ENCODE measurements around the gene OPCML.

OPCML gene

GRCh38 chr11:132844956-132845696 lies 687.2 kb downstream of the OPCML start:
- Histone ChIP-seq H3K4me1 (ENCODE audit: control insufficient read depth, insufficient read depth, low read length, unreplicated experiment) (no peaks in the 10 kb centered on the region), H2AFZ (ENCODE audit: low read length, unreplicated experiment) (no peak overlapping the region), H3K36me3 (ENCODE audit: insufficient read depth, low read length) (no peaks in the 10 kb centered on the region), H3K79me2 (ENCODE audit: control insufficient read depth, insufficient read depth, low read length, unreplicated experiment) (no peaks in the 10 kb centered on the region), H3K4me3 (ENCODE audit: low read depth, low read length) (no peak overlapping the region), H3K27ac (ENCODE audit: low read depth, low read length) (no peak overlapping the region), H3K27me3 (ENCODE audit: insufficient read depth, low read length) (no peaks in the 10 kb centered on the region)

GRCh38 chr11:132840660-132841059 lies 691.6 kb downstream of the OPCML start:
- Histone ChIP-seq H3K27me3 (ENCODE audit: insufficient read depth, low read length) (no peaks in the 10 kb centered on the region), H3K27ac (ENCODE audit: low read depth, low read length) (no peak overlapping the region), H3K4me1 (ENCODE audit: control insufficient read depth, insufficient read depth, low read length, unreplicated experiment) (no peaks in the 10 kb centered on the region), H3K36me3 (ENCODE audit: insufficient read depth, low read length) (no peaks in the 10 kb centered on the region), H3K79me2 (ENCODE audit: control insufficient read depth, insufficient read depth, low read length, unreplicated experiment) (no peaks in the 10 kb centered on the region), H2AFZ (ENCODE audit: low read length, unreplicated experiment) (no peak overlapping the region), H3K4me3 (ENCODE audit: low read depth, low read length) (no peak overlapping the region)

GRCh38 chr11:132840191-132840590 lies 692.1 kb downstream of the OPCML start:
- H2AFZ ChIP-seq (ENCODE audit: low read length, unreplicated experiment), result no peak overlapping the region
- no peaks in the 10 kb centered on the region for H3K79me2 ChIP-seq (ENCODE audit: control insufficient read depth, insufficient read depth, low read length, unreplicated experiment)
- no peaks in the 10 kb centered on the region for H3K4me1 ChIP-seq (ENCODE audit: control insufficient read depth, insufficient read depth, low read length, unreplicated experiment)
- no peaks in the 10 kb centered on the region for H3K36me3 ChIP-seq (ENCODE audit: insufficient read depth, low read length)
- no peak overlapping the region for H3K27ac ChIP-seq (ENCODE audit: low read depth, low read length)
- H3K4me3 ChIP-seq (ENCODE audit: low read depth, low read length), result no peak overlapping the region
- no peaks in the 10 kb centered on the region for H3K27me3 ChIP-seq (ENCODE audit: insufficient read depth, low read length)

- Histone ChIP-seq H3K4me3 (ENCODE audit: low read depth, low read length) (no peak overlapping the region), H3K27ac (ENCODE audit: low read depth, low read length) (no peak overlapping the region), H2AFZ (ENCODE audit: low read length, unreplicated experiment) (no peak overlapping the region), H3K79me2 (ENCODE audit: control insufficient read depth, insufficient read depth, low read length, unreplicated experiment) (no peaks in the 10 kb centered on the region), H3K27me3 (ENCODE audit: insufficient read depth, low read length) (no peaks in the 10 kb centered on the region), H3K36me3 (ENCODE audit: insufficient read depth, low read length) (no peaks in the 10 kb centered on the region), H3K4me1 (ENCODE audit: control insufficient read depth, insufficient read depth, low read length, unreplicated experiment) (no peaks in the 10 kb centered on the region)
These were observed 692.9 kb downstream of the OPCML start for GRCh38 chr11:132839236-132839945.

GRCh38 chr11:132838627-132839026 lies 693.7 kb downstream of the OPCML start:
- H3K79me2 ChIP-seq (ENCODE audit: control insufficient read depth, insufficient read depth, low read length, unreplicated experiment), result no peaks in the 10 kb centered on the region
- no peak overlapping the region for H2AFZ ChIP-seq (ENCODE audit: low read length, unreplicated experiment)
- no peaks in the 10 kb centered on the region for H3K36me3 ChIP-seq (ENCODE audit: insufficient read depth, low read length)
- no peaks in the 10 kb centered on the region for H3K27me3 ChIP-seq (ENCODE audit: insufficient read depth, low read length)
- no peak overlapping the region for H3K4me3 ChIP-seq (ENCODE audit: low read depth, low read length)
- no peak overlapping the region for H3K27ac ChIP-seq (ENCODE audit: low read depth, low read length)
- no peaks in the 10 kb centered on the region for H3K4me1 ChIP-seq (ENCODE audit: control insufficient read depth, insufficient read depth, low read length, unreplicated experiment)

GRCh38 chr11:132831272-132831671 lies 701.0 kb downstream of the OPCML start:
- no peaks in the 10 kb centered on the region for H3K36me3 ChIP-seq (ENCODE audit: insufficient read depth, low read length)
- no peaks in the 10 kb centered on the region for H3K4me1 ChIP-seq (ENCODE audit: control insufficient read depth, insufficient read depth, low read length, unreplicated experiment)
- no peaks in the 10 kb centered on the region for H3K79me2 ChIP-seq (ENCODE audit: control insufficient read depth, insufficient read depth, low read length, unreplicated experiment)
- H3K27ac ChIP-seq (ENCODE audit: low read depth, low read length), result no peak overlapping the region
- H2AFZ ChIP-seq (ENCODE audit: low read length, unreplicated experiment), result no peak overlapping the region
- no peak overlapping the region for H3K4me3 ChIP-seq (ENCODE audit: low read depth, low read length)
- no peaks in the 10 kb centered on the region for H3K27me3 ChIP-seq (ENCODE audit: insufficient read depth, low read length)

- Histone ChIP-seq H3K27ac (ENCODE audit: low read depth, low read length) (no peak overlapping the region), H2AFZ (ENCODE audit: low read length, unreplicated experiment) (no peak overlapping the region), H3K4me1 (ENCODE audit: control insufficient read depth, insufficient read depth, low read length, unreplicated experiment) (no peaks in the 10 kb centered on the region), H3K27me3 (ENCODE audit: insufficient read depth, low read length) (no peaks in the 10 kb centered on the region), H3K4me3 (ENCODE audit: low read depth, low read length) (no peak overlapping the region), H3K36me3 (ENCODE audit: insufficient read depth, low read length) (no peaks in the 10 kb centered on the region), H3K79me2 (ENCODE audit: control insufficient read depth, insufficient read depth, low read length, unreplicated experiment) (no peaks in the 10 kb centered on the region)
These were observed 707.7 kb downstream of the OPCML start for GRCh38 chr11:132824642-132825041.

GRCh38 chr11:132822276-132822675 lies 710.0 kb downstream of the OPCML start:
- Histone ChIP-seq H3K4me3 (ENCODE audit: low read depth, low read length) (no peak overlapping the region), H3K27ac (ENCODE audit: low read depth, low read length) (no peak overlapping the region), H3K36me3 (ENCODE audit: insufficient read depth, low read length) (no peaks in the 10 kb centered on the region), H3K79me2 (ENCODE audit: control insufficient read depth, insufficient read depth, low read length, unreplicated experiment) (no peaks in the 10 kb centered on the region), H2AFZ (ENCODE audit: low read length, unreplicated experiment) (no peak overlapping the region), H3K4me1 (ENCODE audit: control insufficient read depth, insufficient read depth, low read length, unreplicated experiment) (no peaks in the 10 kb centered on the region), H3K27me3 (ENCODE audit: insufficient read depth, low read length) (no peaks in the 10 kb centered on the region)

GRCh38 chr11:132821499-132821898 lies 710.8 kb downstream of the OPCML start:
- Histone ChIP-seq H3K27ac (ENCODE audit: low read depth, low read length) (no peak overlapping the region), H3K4me1 (ENCODE audit: control insufficient read depth, insufficient read depth, low read length, unreplicated experiment) (no peaks in the 10 kb centered on the region), H3K36me3 (ENCODE audit: insufficient read depth, low read length) (no peaks in the 10 kb centered on the region), H3K4me3 (ENCODE audit: low read depth, low read length) (no peak overlapping the region), H3K27me3 (ENCODE audit: insufficient read depth, low read length) (no peaks in the 10 kb centered on the region), H2AFZ (ENCODE audit: low read length, unreplicated experiment) (no peak overlapping the region), H3K79me2 (ENCODE audit: control insufficient read depth, insufficient read depth, low read length, unreplicated experiment) (no peaks in the 10 kb centered on the region)

- Histone ChIP-seq H3K4me1 (ENCODE audit: control insufficient read depth, insufficient read depth, low read length, unreplicated experiment) (no peaks in the 10 kb centered on the region), H2AFZ (ENCODE audit: low read length, unreplicated experiment) (no peak overlapping the region), H3K36me3 (ENCODE audit: insufficient read depth, low read length) (no peaks in the 10 kb centered on the region), H3K27me3 (ENCODE audit: insufficient read depth, low read length) (no peaks in the 10 kb centered on the region), H3K79me2 (ENCODE audit: control insufficient read depth, insufficient read depth, low read length, unreplicated experiment) (no peaks in the 10 kb centered on the region), H3K4me3 (ENCODE audit: low read depth, low read length) (no peak overlapping the region), H3K27ac (ENCODE audit: low read depth, low read length) (no peak overlapping the region)
These were observed 711.3 kb downstream of the OPCML start for GRCh38 chr11:132821014-132821413.

GRCh38 chr11:132818951-132819350 lies 713.4 kb downstream of the OPCML start:
- no peaks in the 10 kb centered on the region for H3K79me2 ChIP-seq (ENCODE audit: control insufficient read depth, insufficient read depth, low read length, unreplicated experiment)
- H3K36me3 ChIP-seq (ENCODE audit: insufficient read depth, low read length), result no peaks in the 10 kb centered on the region
- H2AFZ ChIP-seq (ENCODE audit: low read length, unreplicated experiment), result no peak overlapping the region
- H3K4me3 ChIP-seq (ENCODE audit: low read depth, low read length), result no peak overlapping the region
- no peaks in the 10 kb centered on the region for H3K27me3 ChIP-seq (ENCODE audit: insufficient read depth, low read length)
- H3K27ac ChIP-seq (ENCODE audit: low read depth, low read length), result no peak overlapping the region
- no peaks in the 10 kb centered on the region for H3K4me1 ChIP-seq (ENCODE audit: control insufficient read depth, insufficient read depth, low read length, unreplicated experiment)
